HepG2 (cell line): ENCODE measurements around the gene JPH4. TPM values are rescaled to one million over a fixed set of nuclear protein-coding genes. Genes with fewer than 3 reads are reported as not detected.

Experiments used
- ATAC-seq: fragments of 200-7000 bp; cut with Tn5 transposase; 3 replicates; pipeline ENCODE4 v1.9.1; 2020; ENCODE audit warnings: mild to moderate bottlenecking, moderate library complexity
- BruUV-seq: library from RNA; stranded (reverse); fragments of 400-500 nt; replicated peaks from 2 replicates; lab custom pipeline; 2021; lab: Mats Ljungman, UMichigan
- CTCF ChIA-PET: fragments of 300-600 bp; formaldehyde crosslinking; extraction: SDS; loops from one replicate; lab custom pipeline; 2021; ENCODE audit warnings: low total read pairs, inconsistent platforms, low intra/inter-chr PET ratio; lab: Yijun Ruan, JAX
- POLR2A ChIA-PET: fragments of 350-600 bp; sonication (Branson Sonifier 250); formaldehyde crosslinking; loops from one replicate; lab custom pipeline; 2020; ENCODE audit warnings: antibody characterized with exemption, inconsistent platforms; lab: Yijun Ruan, JAX
- DNase-seq: peaks from one replicate; pipeline ENCODE4 v3.0.0-alpha.2; 2015; ENCODE audit warnings: low spot score
- FAIRE-seq: peaks from 3 replicates; lab custom pipeline; 2011; peaks lifted over from hg19 to GRCh38; lab: Jason Lieb, UNC
- H2AFZ ChIP-seq: one replicate; pipeline ENCODE4 v1.6.1; 2011; ENCODE audit warnings: low read length, inconsistent platforms
- H3K27ac ChIP-seq: fragments of 300-600 bp; 3 replicates; pipeline ENCODE4 v1.8.0; 2011; ENCODE audit warnings: mixed run types, mild to moderate bottlenecking, mixed read lengths, low read length, inconsistent platforms; ENCODE audit not compliant: insufficient read depth; ENCODE audit errors: extremely low read length
- H3K27me3 ChIP-seq, 2 experiments: fragments of 200-600 bp in 1 of 2; 2 replicates in 1 of 2; 3 replicates in 1 of 2; pipeline versions ENCODE4 v1.6.0 to v1.8.0; 2011; ENCODE audit warnings: low read length in 2 of 2, mild to moderate bottlenecking in 2 of 2, moderate library complexity in 2 of 2, inconsistent platforms in 1 of 2; ENCODE audit not compliant: insufficient read depth in 2 of 2, control insufficient read depth in 1 of 2
- H3K36me3 ChIP-seq, 2 experiments: fragments of 200-600 bp in 1 of 2; replicated peaks in 1 of 2; 2 replicates in 1 of 2; 3 replicates in 1 of 2; pipeline versions ENCODE4 v1.5.1 to v1.8.0; 2011; ENCODE audit warnings: low read length in 2 of 2, inconsistent platforms in 1 of 2; ENCODE audit not compliant: insufficient read depth in 2 of 2, control insufficient read depth in 1 of 2
- H3K4me1 ChIP-seq: 2 replicates; pipeline ENCODE4 v1.5.1; 2012; ENCODE audit warnings: low read length, inconsistent platforms; ENCODE audit not compliant: insufficient read depth
- H3K4me2 ChIP-seq: 2 replicates; pipeline ENCODE4 v1.6.0; 2011; ENCODE audit warnings: low read depth, low read length, inconsistent platforms
- H3K4me3 ChIP-seq, 3 experiments: fragments of 200-600 bp in 1 of 3; sonication (generic), shearing (Covaris generic) in 1 of 3; replicated peaks in 1 of 3; 2 replicates each; pipeline ENCODE4 v1.5.1; 2011 to 2016; ENCODE audit warnings: low read length in 3 of 3, inconsistent platforms in 2 of 3, low read depth in 2 of 3, mild to moderate bottlenecking in 2 of 3, control low read depth in 1 of 3, mixed read lengths in 1 of 3; ENCODE audit not compliant: insufficient read depth in 1 of 3
- H3K79me2 ChIP-seq: one replicate; pipeline ENCODE4 v1.6.1; 2011; ENCODE audit warnings: low read length, inconsistent platforms; ENCODE audit not compliant: insufficient read depth
- H3K9ac ChIP-seq: 2 replicates; pipeline ENCODE4 v1.6.0; 2011; ENCODE audit warnings: mild to moderate bottlenecking, low read depth, low read length, inconsistent platforms; ENCODE audit not compliant: insufficient read depth
- H3K9me3 ChIP-seq: 2 replicates; pipeline ENCODE4 v1.5.1; 2012; ENCODE audit warnings: mild to moderate bottlenecking, low read length
- H4K20me1 ChIP-seq: 2 replicates; pipeline ENCODE4 v1.6.0; 2011; ENCODE audit warnings: inconsistent platforms, mild to moderate bottlenecking, low read length, moderate library complexity; ENCODE audit not compliant: insufficient read depth
- CEBPB ChIP-seq: IDR thresholded peaks from 2 replicates; pipeline ENCODE4 v1.6.1; 2011; ENCODE audit warnings: low read depth, low read length, improper control_type of control experiment, borderline replicate concordance
- CREB1 ChIP-seq, 2 experiments: fragments of 450-650 bp in 1 of 2; IDR thresholded peaks; 2 replicates each; pipeline ENCODE4 v1.6.1; 2016 to 2017; ENCODE audit warnings: control low read depth in 1 of 2, mild to moderate bottlenecking in 1 of 2, missing compliant biosample characterization in 1 of 2, missing genetic modification characterization in 1 of 2
- EED ChIP-seq: sonication (generic); formaldehyde crosslinking; IDR thresholded peaks from 2 replicates; pipeline ENCODE4 v1.5.0; 2020; ENCODE audit warnings: mild to moderate bottlenecking, missing genetic modification reagents
- HNRNPK ChIP-seq: fragments of 200-400 bp; formaldehyde crosslinking; IDR thresholded peaks from 2 replicates; pipeline ENCODE4 v1.6.1; 2018; ENCODE audit warnings: low read length, low read depth, moderate library complexity, mild to moderate bottlenecking; ENCODE audit not compliant: poor library complexity, severe bottlenecking
- PCBP2 ChIP-seq: fragments of 200-400 bp; formaldehyde crosslinking; optimal IDR thresholded peaks from 2 replicates; pipeline ENCODE3; 2018; ENCODE audit warnings: low read length, low read depth; ENCODE audit not compliant: poor library complexity, severe bottlenecking
- RFX3 ChIP-seq: IDR thresholded peaks from 2 replicates; pipeline ENCODE4 v1.6.1; 2016; ENCODE audit warnings: missing biosample characterization, missing genetic modification reagents
- ZNF792 ChIP-seq: IDR thresholded peaks from 2 replicates; pipeline ENCODE4 v1.6.1; 2016
- ZNF816 ChIP-seq: sonication (generic); formaldehyde crosslinking; IDR thresholded peaks from 2 replicates; pipeline ENCODE4 v1.8.0; 2022; ENCODE audit warnings: missing genetic modification reagents, mild to moderate bottlenecking, borderline replicate concordance
- ZNF839 ChIP-seq: sonication (generic); formaldehyde crosslinking; IDR thresholded peaks from 2 replicates; pipeline ENCODE4 v1.4.0; 2020; ENCODE audit warnings: missing genetic modification reagents, mild to moderate bottlenecking, borderline replicate concordance
- WGBS: methylation state at CpG from one replicate; pipeline ENCODE4 v1.1.6; 2017; ENCODE audit warnings: low lambda C conversion rate; 5-methylcytosine and 5-hydroxymethylcytosine counted together
- in situ Hi-C: cut with HindIII; loops from 2 replicates; pipeline ENCODE4 v1.10.0; 2017; ENCODE audit warnings: low pct_unique_long_range_greater_than_20kb; ENCODE audit not compliant: extremely low pct_ligation_motif_present
- intact Hi-C: fragments of 100-400 bp; cut with micrococcal nuclease; formaldehyde crosslinking; loops from one replicate; pipeline ENCODE4 v1.10.0; 2022; ENCODE audit not compliant: unreplicated experiment
- polyA plus RNA-seq, 8 experiments: library from polyadenylated mRNA; depleted of rRNA in 3 of 8; stranded (reverse) in 7 of 8; unstranded in 1 of 8; fragments of >200 nt; fragmentation: Illumina TruSeq in 4 of 8; extraction: Trizol in 4 of 8; gene quantifications; 2 replicates each; pipeline versions ENCODE4 v1.2.1 to v1.2.3, GENCODE V29; 2011 to 2016; ENCODE audit warnings: low read depth in 4 of 8, missing spikeins in 1 of 8, mixed read lengths in 1 of 8; ENCODE audit not compliant: insufficient read depth in 1 of 8
- total RNA-seq, 5 experiments: library from RNA; depleted of rRNA; stranded (reverse); fragments of >200 nt; fragmentation: Illumina TruSeq; extraction: Trizol; gene quantifications; 2 replicates each; pipeline ENCODE4 v1.2.3, GENCODE V29; 2016; ENCODE audit warnings: low read depth in 1 of 5

Gene JPH4
- total and polyA plus RNA-seq, 2 of the 13 experiments (the other 11 are each of a cell fraction or from before 2014, with no cell fraction given), result 0.08 to 0.22 TPM

GRCh38 chr14:23543403-23543802, 35.2 kb downstream of the JPH4 start:
- no peak overlapping the region for H3K27ac ChIP-seq
- 96% methylated on average over 5 of the region's 5 CpGs for WGBS
- no peaks in the 10 kb centered on the region for H4K20me1 ChIP-seq
- no TSS peak for BruUV-seq
- H2AFZ ChIP-seq, result no peak overlapping the region
- H3K4me1 ChIP-seq, result peaks cover 46% of the 10 kb centered on the region
- DNase-seq (no peak), ATAC-seq (no peak), FAIRE-seq (no peak)
- H3K36me3 ChIP-seq, result no peaks in the 10 kb centered on the region
- no peak overlapping the region for H3K4me2 ChIP-seq
- no peak overlapping the region for H3K4me3 ChIP-seq
- in situ Hi-C loops, result no loop called here
- H3K9me3 ChIP-seq, result no peaks in the 10 kb centered on the region
- H3K27me3 ChIP-seq, result no peaks in the 10 kb centered on the region
- H3K9ac ChIP-seq, result no peak overlapping the region
- POLR2A ChIA-PET, result interaction anchor here (0.7 to 1.1 kb wide), 3 partner anchors 12 to 20 kb away, joined by 3 to 4 read pairs (median 3); no protein-coding TSS in a partner anchor
- TF ChIP-seq ZNF792 (CRISPR knock-in tag) (no peak), PCBP2 (peak; percentile 60), EED (CRISPR knock-in tag) (no peak), HNRNPK (peak; percentile 49), CEBPB (peak; percentile 12; the same call in 1 of the 2 replicates), RFX3 (CRISPR knock-in tag) (no peak)
- intact Hi-C loops, result no loop called here
- CTCF ChIA-PET, result no interaction called here
- H3K79me2 ChIP-seq, result no peaks in the 10 kb centered on the region

- no peak overlapping the region for H3K4me3 ChIP-seq
- H4K20me1 ChIP-seq, result no peaks in the 10 kb centered on the region
- peaks cover 35% of the 10 kb centered on the region for H3K4me1 ChIP-seq
- no peaks in the 10 kb centered on the region for H3K27me3 ChIP-seq
- no peak for FAIRE-seq
- H3K9me3 ChIP-seq, result no peaks in the 10 kb centered on the region
- no peak overlapping the region for H2AFZ ChIP-seq
- CTCF ChIA-PET, result no interaction called here
- TF ChIP-seq ZNF816 (CRISPR knock-in tag), result no peak
- no peak for TF ChIP-seq ZNF839 (CRISPR knock-in tag)
- no peak for TF ChIP-seq CREB1 (IDR thresholded peaks at IDR 0.05)
- TF ChIP-seq CREB1 (CRISPR knock-in tag; IDR thresholded peaks at IDR 0.05), result no peak
- TF ChIP-seq, all 625 proteins: peak for 0
- no peak overlapping the region for H3K4me2 ChIP-seq
- ATAC-seq (no peak), DNase-seq (no peak)
- intact Hi-C loops (no loop called here), in situ Hi-C loops (no loop called here)
- H3K27ac ChIP-seq, result no peak overlapping the region
- POLR2A ChIA-PET, result no interaction called here
- no peaks in the 10 kb centered on the region for H3K79me2 ChIP-seq
- H3K9ac ChIP-seq, result no peak overlapping the region
- 79% methylated on average over 5 of the region's 5 CpGs for WGBS
- H3K36me3 ChIP-seq, result no peaks in the 10 kb centered on the region
- no TSS peak for BruUV-seq
Observed at GRCh38 chr14:23542261-23542660, 36.3 kb downstream of the JPH4 start.
